ENCODE measurements around the gene BNIPL.

Gene BNIPL

GRCh38 chr1:151056149-151056548 lies 19.8 kb downstream of the BNIPL start:
- no peak for DNase-seq (ENCODE audit: low read depth in 2 of 3, low spot score in 2 of 3)

GRCh38 chr1:151058692-151059091 lies 22.3 kb downstream of the BNIPL start:
- no peak for DNase-seq (ENCODE audit: low read depth in 2 of 3, low spot score in 2 of 3)

- DNase-seq (ENCODE audit: low read depth in 2 of 3, low spot score in 2 of 3): peak; percentile 65 to 73 (median 68)
These were observed 23.0 kb downstream of the BNIPL start, which contains the start of gene CDC42SE1 for GRCh38 chr1:151059109-151060006. TSS of gene CDC42SE1 (minus strand) at chr1:151059622. CDS start at chr1:151055730, 3,892 bp downstream.

GRCh38 chr1:151060007-151060656 lies 23.7 kb downstream of the BNIPL start, which contains the start of gene MLLT11:
TSS of gene MLLT11 (plus strand) at chr1:151060397. CDS start at chr1:151067225, 6,828 bp downstream.
- DNase-seq (ENCODE audit: low read depth in 2 of 3, low spot score in 2 of 3): no peak

- no peak for DNase-seq (ENCODE audit: low read depth in 2 of 3, low spot score in 2 of 3)
These were observed 24.5 kb downstream of the BNIPL start for GRCh38 chr1:151060657-151061421.

- DNase-seq (ENCODE audit: low read depth in 2 of 3, low spot score in 2 of 3): no peak
These were observed 25.3 kb downstream of the BNIPL start for GRCh38 chr1:151061704-151062103.

- no peak for DNase-seq (ENCODE audit: low read depth in 2 of 3, low spot score in 2 of 3)
These were observed 26.5 kb downstream of the BNIPL start for GRCh38 chr1:151062741-151063371.

- DNase-seq (ENCODE audit: low read depth in 2 of 3, low spot score in 2 of 3): no peak
These were observed 28.8 kb downstream of the BNIPL start for GRCh38 chr1:151065089-151065645.

- no peak for DNase-seq (ENCODE audit: low read depth in 2 of 3, low spot score in 2 of 3)
These were observed 30.8 kb downstream of the BNIPL start for GRCh38 chr1:151067185-151067584.

- DNase-seq (ENCODE audit: low read depth in 2 of 3, low spot score in 2 of 3): no peak
These were observed 32.7 kb downstream of the BNIPL start for GRCh38 chr1:151069103-151069486.

- peak; percentile 78 to 91 (median 85) for DNase-seq (ENCODE audit: low read depth in 2 of 3, low spot score in 2 of 3)
These were observed 34.3 kb downstream of the BNIPL start, which contains the start of gene GABPB2 for GRCh38 chr1:151070474-151071276. TSS of gene GABPB2 (plus strand) at chr1:151070761. CDS start at chr1:151088190, 17,429 bp downstream.

GRCh38 chr1:151072224-151072623 lies 35.8 kb downstream of the BNIPL start:
- no peak for DNase-seq (ENCODE audit: low read depth in 2 of 3, low spot score in 2 of 3)

- DNase-seq (ENCODE audit: low read depth in 2 of 3, low spot score in 2 of 3): no peak
These were observed 49.7 kb downstream of the BNIPL start for GRCh38 chr1:151085953-151086559.
